GM21723 (cell line): ENCODE measurements around the gene POU2F1.

Experiments
- ATAC-seq: cut with Tn5 transposase; IDR thresholded peaks from one replicate; pipeline ENCODE4 v1.9.1; 2021; ENCODE audit warnings: mild to moderate bottlenecking, moderate library complexity; ENCODE audit not compliant: unreplicated experiment

Gene POU2F1

DNA sequence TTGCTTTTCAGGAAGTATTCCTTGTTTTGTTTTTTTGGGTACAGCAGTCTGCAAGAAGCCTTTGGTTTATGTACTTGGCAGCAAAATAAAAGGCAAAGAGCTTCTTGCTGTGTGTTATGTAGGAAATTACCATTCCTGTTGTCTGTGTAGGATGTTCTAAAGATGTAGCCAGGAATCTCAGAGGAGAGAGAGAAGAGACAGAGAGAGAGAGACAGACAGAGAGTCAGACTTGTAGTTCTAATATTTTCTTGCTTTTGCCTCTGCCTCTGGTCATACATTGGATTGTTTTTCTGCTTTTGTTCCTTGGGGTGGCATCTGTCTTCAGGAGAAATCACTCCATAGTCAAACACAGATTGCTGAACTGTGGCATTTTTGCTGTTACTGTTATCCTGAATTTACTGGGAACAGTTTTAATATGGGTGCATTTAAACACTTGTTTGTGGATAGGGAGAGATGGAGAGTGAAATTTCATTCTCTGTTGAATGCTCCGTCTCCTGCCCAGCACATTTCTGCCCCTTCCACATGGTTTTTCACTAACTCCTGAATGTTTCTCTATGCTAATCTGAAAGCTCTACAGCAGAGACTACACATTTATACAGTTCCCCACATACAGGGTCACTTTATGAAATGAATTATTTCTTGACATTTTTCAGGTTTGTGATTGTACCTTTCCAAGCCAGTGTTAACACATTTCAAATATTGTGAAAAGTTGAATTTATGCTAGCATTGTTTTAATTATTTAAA, 49.8 kb downstream of the POU2F1 start:
- no peak for ATAC-seq

- no peak for ATAC-seq
These were observed 51.8 kb downstream of the POU2F1 start for GRCh38 chr1:167272369-167272957.

DNA sequence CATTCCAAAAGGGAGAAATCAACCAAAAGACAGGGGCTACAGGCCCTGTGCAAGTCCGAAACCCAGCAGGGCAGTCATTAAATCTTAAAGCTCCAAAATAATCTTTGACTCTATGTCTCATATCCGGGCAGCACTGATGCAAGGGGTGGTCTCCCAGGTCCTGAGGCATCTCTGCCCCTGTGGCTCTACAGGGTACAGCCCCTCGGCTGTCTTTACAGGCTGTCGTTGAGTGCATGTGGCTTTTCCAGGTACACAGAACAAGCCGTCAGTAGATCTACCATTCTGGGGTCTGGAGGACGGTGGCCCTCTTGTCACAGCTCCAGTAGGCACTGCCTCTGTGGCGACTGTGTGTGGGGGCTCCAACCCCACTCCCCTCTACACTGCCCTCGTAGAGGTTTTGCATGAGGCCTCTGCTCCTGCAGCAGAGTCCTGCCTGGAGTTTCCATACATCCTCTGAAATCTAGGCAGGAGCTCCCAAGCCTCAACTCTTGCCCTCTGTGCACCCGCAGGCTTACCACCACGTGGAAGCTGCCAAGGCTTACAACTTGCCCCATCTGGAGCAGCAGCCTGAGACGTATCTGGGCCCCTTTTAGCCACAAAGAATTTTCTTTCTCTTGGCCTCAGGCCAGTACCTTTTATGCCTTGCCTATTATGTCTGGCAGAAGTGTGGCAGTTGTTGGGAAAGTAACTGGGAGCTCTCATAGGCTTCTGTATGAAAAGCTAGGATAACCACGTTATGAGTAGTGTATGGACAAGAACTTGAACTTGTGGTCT, 52.5 kb downstream of the POU2F1 start:
- ATAC-seq = no peak

DNA sequence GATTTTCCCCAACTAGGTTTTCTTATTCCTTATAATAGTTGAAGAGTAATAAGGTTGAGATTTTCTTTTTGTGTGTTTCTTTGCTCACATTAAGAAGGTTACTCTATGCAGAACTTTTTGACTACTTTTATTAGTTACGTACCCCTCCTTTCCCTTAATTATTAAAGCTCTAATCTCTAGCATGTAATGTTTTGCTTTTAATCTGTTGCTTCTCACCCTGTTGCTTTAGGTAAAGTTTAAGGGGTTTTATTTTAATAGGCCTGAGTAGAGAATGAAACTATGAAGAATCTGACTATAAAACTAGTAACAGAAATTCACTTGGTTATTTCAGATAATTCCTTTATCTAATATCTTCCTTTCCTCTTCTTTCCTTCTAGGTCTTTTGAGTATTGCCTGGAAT, 53.4 kb downstream of the POU2F1 start:
- no peak for ATAC-seq

DNA sequence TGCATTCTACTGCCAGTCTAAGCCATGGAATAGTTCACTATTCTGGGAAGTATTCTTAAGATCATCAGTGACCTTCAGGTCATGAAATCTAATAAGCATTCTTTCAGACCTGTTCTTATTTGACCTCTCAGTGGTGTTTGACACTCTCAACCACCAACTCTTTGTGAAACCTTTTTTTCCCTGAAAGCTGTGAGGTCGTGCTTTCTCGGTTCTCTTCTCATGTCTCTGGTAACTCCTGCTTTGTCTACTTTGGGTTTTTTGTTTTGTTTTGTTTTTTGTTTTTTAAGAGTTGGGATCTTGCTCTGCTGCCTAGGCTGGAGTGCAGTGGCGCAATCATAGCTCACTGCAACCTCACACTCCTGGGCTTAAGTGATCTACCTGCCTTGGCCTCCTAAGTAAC, 56.3 kb downstream of the POU2F1 start:
- peak; percentile 84 for ATAC-seq

DNA sequence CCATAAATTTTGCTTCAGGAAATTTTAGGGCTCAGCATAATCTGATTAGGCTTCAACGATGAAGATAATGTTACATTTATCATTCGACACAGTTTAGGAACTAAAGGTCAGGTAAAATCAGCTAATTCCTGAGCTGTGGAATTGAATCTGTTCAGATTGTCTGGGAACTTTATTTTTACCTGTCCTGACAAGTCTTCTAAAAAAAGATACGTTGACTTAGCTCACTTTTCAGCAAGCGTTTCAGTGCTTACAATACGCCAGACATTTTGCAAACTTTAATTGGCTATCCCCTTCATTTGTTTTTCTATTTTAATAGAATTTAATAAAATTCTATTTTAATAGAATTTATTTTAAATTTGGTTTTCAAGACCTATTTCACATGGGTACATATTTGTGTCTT, 57.8 kb downstream of the POU2F1 start:
- ATAC-seq = no peak

GRCh38 chr1:167280912-167281311, 60.2 kb downstream of the POU2F1 start:
- no peak for ATAC-seq

- no peak for ATAC-seq
These were observed 67.8 kb downstream of the POU2F1 start for GRCh38 chr1:167288390-167289074.

- no peak for ATAC-seq
These were observed 68.4 kb downstream of the POU2F1 start for GRCh38 chr1:167289075-167289442.

DNA sequence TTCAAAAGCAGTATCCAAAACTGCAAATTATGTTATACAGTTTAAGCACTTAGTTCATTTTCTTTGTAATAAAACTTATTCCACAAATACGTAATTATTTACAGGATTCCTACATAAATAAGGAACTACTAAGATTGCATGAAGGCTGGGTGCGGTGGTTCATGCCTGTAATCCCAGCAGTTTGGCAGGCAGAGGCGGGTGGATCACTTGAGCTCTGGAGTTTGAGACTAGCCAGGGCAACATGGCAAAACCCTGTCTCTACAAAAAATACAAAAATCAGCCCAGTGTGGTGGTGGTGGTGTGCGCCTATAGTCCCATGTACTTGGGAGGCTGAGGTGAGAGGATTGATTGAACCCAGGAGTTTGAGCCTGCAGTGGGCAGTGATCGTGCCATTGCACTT, 69.3 kb downstream of the POU2F1 start:
- no peak for ATAC-seq

DNA sequence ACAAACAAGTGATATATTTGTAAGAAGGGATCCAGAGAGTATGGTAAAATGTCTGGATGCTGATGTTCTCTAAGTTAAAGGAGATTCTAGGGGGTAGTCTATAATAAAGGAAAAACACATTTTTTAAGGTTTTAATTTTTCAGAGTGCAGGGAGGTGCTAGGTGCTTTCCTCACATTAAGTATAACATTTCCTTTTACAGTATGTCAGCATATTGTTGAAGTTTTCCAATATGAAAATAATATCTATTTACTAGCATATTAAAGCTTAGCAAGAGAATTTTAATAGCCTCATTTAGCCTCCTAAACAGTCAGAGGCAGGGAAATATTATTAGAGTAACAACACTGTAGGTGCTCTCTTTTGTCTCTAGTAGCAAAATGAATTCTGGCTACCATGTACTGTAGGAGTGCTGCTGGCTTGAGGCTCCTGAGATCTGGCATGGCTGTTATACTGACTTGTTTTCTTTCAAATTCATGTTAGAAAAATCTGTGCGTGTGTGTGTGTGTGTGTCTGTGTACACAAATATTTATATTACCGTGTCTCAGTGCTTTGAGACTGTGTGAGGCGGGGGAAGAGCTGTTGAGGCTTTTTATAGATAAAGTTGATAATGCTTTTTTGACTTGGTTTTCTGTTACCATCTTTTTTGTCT, 71.0 kb downstream of the POU2F1 start:
- ATAC-seq = no peak

DNA sequence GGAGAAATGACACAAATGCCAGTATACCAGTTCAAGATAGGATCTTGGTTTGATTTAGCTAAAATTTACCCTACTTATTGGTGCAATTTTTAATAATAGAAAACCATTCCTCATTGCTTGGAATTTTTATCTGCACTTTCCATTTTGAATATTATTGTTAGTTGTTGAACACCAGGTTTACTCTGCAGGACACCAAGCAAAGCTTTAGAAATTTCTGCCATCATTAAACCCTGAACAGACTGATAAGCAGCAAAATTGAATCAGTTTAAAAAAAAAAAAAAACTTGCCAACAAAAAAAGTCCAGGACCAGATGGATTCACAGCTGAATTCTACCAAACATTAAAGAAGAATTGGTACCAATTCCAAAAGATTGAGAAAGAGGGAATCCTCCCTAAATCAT, 71.5 kb downstream of the POU2F1 start:
- no peak for ATAC-seq

- ATAC-seq = no peak
These were observed 72.4 kb downstream of the POU2F1 start for GRCh38 chr1:167293057-167293456.

- ATAC-seq = no peak
These were observed 73.8 kb downstream of the POU2F1 start for GRCh38 chr1:167294528-167294927.

DNA sequence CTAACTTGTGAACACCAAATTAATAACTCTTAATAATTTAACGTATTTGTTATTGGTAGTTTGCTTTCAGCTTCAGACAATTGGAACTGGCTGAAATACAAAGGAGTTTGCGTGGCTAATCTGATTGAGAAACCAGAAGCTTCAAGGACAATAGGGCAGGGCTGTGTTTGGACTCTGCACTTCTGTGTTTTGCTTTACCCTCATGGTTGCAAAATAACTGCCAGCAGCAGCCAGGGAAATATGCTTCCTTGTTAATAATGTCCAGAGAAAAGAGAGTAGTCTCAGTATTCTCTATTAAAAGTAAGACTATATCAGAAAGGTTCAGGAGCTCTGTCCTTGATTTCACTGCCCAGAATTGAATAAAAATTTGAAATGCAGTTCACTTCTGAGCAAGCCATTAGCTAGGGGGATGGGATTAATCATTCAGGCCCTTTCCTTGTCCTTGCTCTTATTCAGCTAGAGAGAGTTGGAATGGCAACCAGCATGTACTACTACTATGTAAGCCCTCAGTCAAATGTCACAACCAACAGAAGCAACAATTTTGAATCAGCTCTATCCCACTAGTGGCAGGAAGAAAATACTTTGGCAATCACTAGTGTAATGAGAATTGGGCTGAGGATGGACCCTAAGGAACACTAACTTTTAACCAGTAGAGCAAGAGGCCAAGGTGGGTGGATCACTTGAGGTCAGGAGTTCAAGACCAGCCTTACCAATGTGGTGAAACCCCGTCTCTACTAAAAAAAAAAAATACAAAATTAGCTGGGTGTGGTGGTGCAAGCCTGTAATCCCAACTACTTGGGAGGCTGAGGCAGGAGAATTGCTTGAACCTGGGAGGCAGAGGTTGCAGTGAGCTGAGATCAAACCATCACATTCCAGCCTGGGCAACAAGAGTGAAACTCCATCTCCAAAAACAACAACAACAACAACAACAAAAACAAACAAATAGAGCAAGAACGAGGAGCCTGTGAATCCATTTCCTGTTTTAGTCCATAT, 76.8 kb downstream of the POU2F1 start:
- ATAC-seq = no peak

DNA sequence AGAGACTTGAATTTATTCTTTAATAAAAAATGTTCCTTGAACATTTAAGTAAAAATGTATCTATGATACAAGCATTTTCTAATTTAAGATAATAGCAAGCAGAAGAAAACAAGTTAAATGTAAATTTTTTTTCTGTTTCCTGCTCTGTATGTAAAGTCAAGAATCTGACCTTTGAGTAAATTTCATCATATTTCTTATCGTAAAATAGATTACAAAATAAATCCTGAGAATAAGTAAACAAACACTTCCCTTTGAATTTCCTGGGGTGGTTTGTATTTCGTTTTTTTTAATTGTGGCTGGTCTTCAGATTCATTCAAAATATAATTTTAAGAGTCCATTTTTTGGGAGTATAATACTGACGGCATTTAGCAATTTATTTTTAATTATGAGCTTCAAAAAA, 77.6 kb downstream of the POU2F1 start:
- ATAC-seq = no peak

- ATAC-seq = no peak
These were observed 80.7 kb downstream of the POU2F1 start for GRCh38 chr1:167301355-167301754.

DNA sequence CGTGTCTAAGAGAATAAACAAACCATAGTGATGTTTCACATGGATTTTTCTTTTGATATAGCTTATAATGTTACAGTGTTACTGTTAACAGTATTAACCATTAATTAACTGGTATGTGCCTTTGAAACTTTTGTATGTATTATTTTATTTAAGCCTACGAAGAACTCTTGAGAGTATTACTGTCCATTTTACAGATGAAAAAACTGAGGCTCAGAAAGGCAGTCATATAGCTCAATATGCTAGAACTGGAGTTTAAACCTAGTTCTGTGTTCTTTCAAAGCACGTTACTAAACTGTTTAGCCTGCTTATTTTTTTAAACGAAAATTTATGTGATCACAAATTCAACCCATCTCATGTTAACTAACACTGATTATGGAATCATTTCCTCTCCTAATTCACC, 83.5 kb downstream of the POU2F1 start:
- no peak for ATAC-seq

GRCh38 chr1:167305059-167305705, 84.5 kb downstream of the POU2F1 start:
- no peak for ATAC-seq
